Measurements from ENCODE around the gene PSMA7. TPM values are rescaled to one million over a fixed set of nuclear protein-coding genes. Genes with fewer than 3 reads are reported as not detected.

PSMA7 gene
- total and polyA plus RNA-seq, 4 donors, result 109 to 342 (median 196) TPM

- DNase-seq (ENCODE audit: low spot score), result no peak
- WGBS, result 48% methylated on average over 15 of the region's 15 CpGs
- H3K27me3 ChIP-seq (ENCODE audit: control insufficient read depth in 4 of 4, insufficient read depth in 4 of 4, low read length in 3 of 4), result peaks cover 0 to 4% (median 1%) of the 10 kb centered on the region in 4 donors
- H3K4me3 ChIP-seq (ENCODE audit: low read depth in 1 of 3, low read length in 3 of 3), result no peak overlapping the region
- TF ChIP-seq EGR1 (IDR thresholded peaks at IDR 0.05; ENCODE audit: low read depth in 2 of 2) (no peak), REST (IDR thresholded peaks at IDR 0.05) (no peak), ZBTB33 (IDR thresholded peaks at IDR 0.05) (no peak)
- H3K27ac ChIP-seq (ENCODE audit: low read depth in 1 of 2, low read length in 2 of 2), result no peak overlapping the region
- no peaks in the 10 kb centered on the region for H3K36me3 ChIP-seq (ENCODE audit: control insufficient read depth in 4 of 4, insufficient read depth in 3 of 4, low read depth in 1 of 4, low read length in 3 of 4)
- peaks cover 12 to 28% (median 22%) of the 10 kb centered on the region in 4 donors for H3K9me3 ChIP-seq (ENCODE audit: control insufficient read depth in 4 of 4, low read length in 3 of 4)
- no peaks in the 10 kb centered on the region for H3K4me1 ChIP-seq (ENCODE audit: control insufficient read depth in 4 of 4, insufficient read depth in 4 of 4, low read length in 3 of 4)
- H3K9ac ChIP-seq (ENCODE audit: low read depth in 1 of 2, low read length in 2 of 2), result no peak overlapping the region
Observed at GRCh38 chr20:62104234-62104789, 38.9 kb downstream of the PSMA7 start.

GRCh38 chr20:62103508-62104233, 39.5 kb downstream of the PSMA7 start:
- no peak overlapping the region for H3K4me3 ChIP-seq (ENCODE audit: low read depth in 1 of 3, low read length in 3 of 3)
- WGBS, result 76% methylated on average over 21 of the region's 21 CpGs
- peaks cover 8 to 27% (median 19%) of the 10 kb centered on the region in 4 donors for H3K9me3 ChIP-seq (ENCODE audit: control insufficient read depth in 4 of 4, low read length in 3 of 4)
- no peak overlapping the region for H3K9ac ChIP-seq (ENCODE audit: low read depth in 1 of 2, low read length in 2 of 2)
- peaks cover 0 to 4% (median 1%) of the 10 kb centered on the region in 4 donors for H3K27me3 ChIP-seq (ENCODE audit: control insufficient read depth in 4 of 4, insufficient read depth in 4 of 4, low read length in 3 of 4)
- no peaks in the 10 kb centered on the region for H3K4me1 ChIP-seq (ENCODE audit: control insufficient read depth in 4 of 4, insufficient read depth in 4 of 4, low read length in 3 of 4)
- H3K27ac ChIP-seq (ENCODE audit: low read depth in 1 of 2, low read length in 2 of 2), result no peak overlapping the region
- no peaks in the 10 kb centered on the region for H3K36me3 ChIP-seq (ENCODE audit: control insufficient read depth in 4 of 4, insufficient read depth in 3 of 4, low read depth in 1 of 4, low read length in 3 of 4)
- DNase-seq (ENCODE audit: low spot score), result no peak
- no peak for TF ChIP-seq GABPA (IDR thresholded peaks at IDR 0.05 in 1 of 2, conservative IDR thresholded peaks at IDR 0.05 in 1 of 2)
- no peak for TF ChIP-seq YY1 (IDR thresholded peaks at IDR 0.05)
- TF ChIP-seq RAD21 (IDR thresholded peaks at IDR 0.05), result no peak
- no peak for TF ChIP-seq CTCF (IDR thresholded peaks at IDR 0.05; ENCODE audit: low read depth, low read length, missing input control)
- TF ChIP-seq MAX (IDR thresholded peaks at IDR 0.05), result no peak
- TF ChIP-seq ZBTB33 (IDR thresholded peaks at IDR 0.05), result no peak
- no peak for TF ChIP-seq HNF4G (IDR thresholded peaks at IDR 0.05)
- no peak for TF ChIP-seq JUND (IDR thresholded peaks at IDR 0.05)
- TF ChIP-seq HNF4A (conservative IDR thresholded peaks at IDR 0.05), result no peak
- TF ChIP-seq REST (IDR thresholded peaks at IDR 0.05), result no peak
- TF ChIP-seq FOXA1 (IDR thresholded peaks at IDR 0.05), result no peak
- TF ChIP-seq SP1 (IDR thresholded peaks at IDR 0.05), result no peak
- no peak for TF ChIP-seq NR2F2 (IDR thresholded peaks at IDR 0.05)
- TF ChIP-seq TAF1 (conservative IDR thresholded peaks at IDR 0.05), result no peak
- TF ChIP-seq ATF3 (IDR thresholded peaks at IDR 0.05), result no peak
- no peak for TF ChIP-seq RXRA (IDR thresholded peaks at IDR 0.05)
- TF ChIP-seq FOXA2 (IDR thresholded peaks at IDR 0.05), result no peak

Measured in liver (tissue), 9 donors.